HL-60 (cell line): ENCODE measurements around the gene ADAM20.

ENCODE experiments used
- TF ChIP-seq, protein P1 (sequence below): IDR thresholded peaks from one replicate; pipeline ENCODE4 v1.5.1; 2011; ENCODE audit warnings: low read length, control low read depth, inconsistent platforms; ENCODE audit not compliant: insufficient read depth
- TF ChIP-seq, protein P2 (sequence below): IDR thresholded peaks from 2 replicates; pipeline ENCODE4 v1.6.1; 2012; ENCODE audit warnings: low read depth; ENCODE audit not compliant: insufficient replicate concordance

DNA sequence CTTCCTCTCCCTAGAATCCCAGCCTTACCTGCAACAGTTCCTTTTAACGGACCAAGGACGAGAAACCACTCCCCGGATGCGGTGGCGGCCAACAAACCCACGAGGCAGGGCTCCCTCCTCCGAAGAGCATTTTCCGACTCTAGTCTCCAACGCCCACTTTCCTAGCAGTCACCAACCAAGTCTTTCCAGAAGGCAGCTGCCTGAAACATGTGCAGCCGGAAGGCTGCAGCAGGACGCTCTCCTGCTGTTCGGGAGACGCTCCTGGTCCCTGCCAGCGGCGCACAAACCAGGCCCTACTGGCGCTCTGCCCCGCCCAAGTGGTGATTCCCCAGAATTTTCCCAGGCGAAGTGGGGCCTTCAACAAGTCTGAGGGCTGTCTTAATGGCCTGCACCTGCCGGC is 21.1 kb upstream of the ADAM20 start:
- TF ChIP-seq, protein P1, sequence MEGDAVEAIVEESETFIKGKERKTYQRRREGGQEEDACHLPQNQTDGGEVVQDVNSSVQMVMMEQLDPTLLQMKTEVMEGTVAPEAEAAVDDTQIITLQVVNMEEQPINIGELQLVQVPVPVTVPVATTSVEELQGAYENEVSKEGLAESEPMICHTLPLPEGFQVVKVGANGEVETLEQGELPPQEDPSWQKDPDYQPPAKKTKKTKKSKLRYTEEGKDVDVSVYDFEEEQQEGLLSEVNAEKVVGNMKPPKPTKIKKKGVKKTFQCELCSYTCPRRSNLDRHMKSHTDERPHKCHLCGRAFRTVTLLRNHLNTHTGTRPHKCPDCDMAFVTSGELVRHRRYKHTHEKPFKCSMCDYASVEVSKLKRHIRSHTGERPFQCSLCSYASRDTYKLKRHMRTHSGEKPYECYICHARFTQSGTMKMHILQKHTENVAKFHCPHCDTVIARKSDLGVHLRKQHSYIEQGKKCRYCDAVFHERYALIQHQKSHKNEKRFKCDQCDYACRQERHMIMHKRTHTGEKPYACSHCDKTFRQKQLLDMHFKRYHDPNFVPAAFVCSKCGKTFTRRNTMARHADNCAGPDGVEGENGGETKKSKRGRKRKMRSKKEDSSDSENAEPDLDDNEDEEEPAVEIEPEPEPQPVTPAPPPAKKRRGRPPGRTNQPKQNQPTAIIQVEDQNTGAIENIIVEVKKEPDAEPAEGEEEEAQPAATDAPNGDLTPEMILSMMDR, result no peak
- TF ChIP-seq, protein P2, sequence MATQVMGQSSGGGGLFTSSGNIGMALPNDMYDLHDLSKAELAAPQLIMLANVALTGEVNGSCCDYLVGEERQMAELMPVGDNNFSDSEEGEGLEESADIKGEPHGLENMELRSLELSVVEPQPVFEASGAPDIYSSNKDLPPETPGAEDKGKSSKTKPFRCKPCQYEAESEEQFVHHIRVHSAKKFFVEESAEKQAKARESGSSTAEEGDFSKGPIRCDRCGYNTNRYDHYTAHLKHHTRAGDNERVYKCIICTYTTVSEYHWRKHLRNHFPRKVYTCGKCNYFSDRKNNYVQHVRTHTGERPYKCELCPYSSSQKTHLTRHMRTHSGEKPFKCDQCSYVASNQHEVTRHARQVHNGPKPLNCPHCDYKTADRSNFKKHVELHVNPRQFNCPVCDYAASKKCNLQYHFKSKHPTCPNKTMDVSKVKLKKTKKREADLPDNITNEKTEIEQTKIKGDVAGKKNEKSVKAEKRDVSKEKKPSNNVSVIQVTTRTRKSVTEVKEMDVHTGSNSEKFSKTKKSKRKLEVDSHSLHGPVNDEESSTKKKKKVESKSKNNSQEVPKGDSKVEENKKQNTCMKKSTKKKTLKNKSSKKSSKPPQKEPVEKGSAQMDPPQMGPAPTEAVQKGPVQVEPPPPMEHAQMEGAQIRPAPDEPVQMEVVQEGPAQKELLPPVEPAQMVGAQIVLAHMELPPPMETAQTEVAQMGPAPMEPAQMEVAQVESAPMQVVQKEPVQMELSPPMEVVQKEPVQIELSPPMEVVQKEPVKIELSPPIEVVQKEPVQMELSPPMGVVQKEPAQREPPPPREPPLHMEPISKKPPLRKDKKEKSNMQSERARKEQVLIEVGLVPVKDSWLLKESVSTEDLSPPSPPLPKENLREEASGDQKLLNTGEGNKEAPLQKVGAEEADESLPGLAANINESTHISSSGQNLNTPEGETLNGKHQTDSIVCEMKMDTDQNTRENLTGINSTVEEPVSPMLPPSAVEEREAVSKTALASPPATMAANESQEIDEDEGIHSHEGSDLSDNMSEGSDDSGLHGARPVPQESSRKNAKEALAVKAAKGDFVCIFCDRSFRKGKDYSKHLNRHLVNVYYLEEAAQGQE, result no peak
